K562 (cell line): ENCODE data around the gene DEGS2. TPM values are rescaled to one million over a fixed set of nuclear protein-coding genes. Genes with fewer than 3 reads are reported as not detected.

ENCODE experiments used
- ATAC-seq: fragments of 200-7000 bp; cut with Tn5 transposase; 3 replicates; pipeline ENCODE4 v1.9.1; 2020; ENCODE audit warnings: moderate library complexity
- BruUV-seq: library from RNA; stranded (reverse); fragments of 400-500 nt; replicated peaks from 2 replicates; lab custom pipeline; 2021; lab: Mats Ljungman, UMichigan
- CTCF ChIA-PET: fragments of 300-600 bp; formaldehyde crosslinking; extraction: SDS; loops from one replicate; lab custom pipeline; 2021; ENCODE audit warnings: low intra/inter-chr PET ratio; lab: Yijun Ruan, JAX
- POLR2A ChIA-PET: fragments of 300-600, 350-650 bp; sonication (Branson Sonifier 250); formaldehyde crosslinking; extraction: SDS; loops from one replicate; lab custom pipeline; 2021; ENCODE audit warnings: antibody characterized with exemption, inconsistent platforms; lab: Yijun Ruan, JAX
- DNase-seq, 4 experiments: peaks; one replicate each; pipeline versions ENCODE4 v3.0.0 to v3.0.0-alpha.2; 2011 to 2018; ENCODE audit warnings: low spot score in 3 of 4, mixed read lengths in 3 of 4; ENCODE audit errors: extremely low read depth in 1 of 4
- FAIRE-seq: peaks from 2 replicates; lab custom pipeline; 2011; peaks lifted over from hg19 to GRCh38; lab: Jason Lieb, UNC
- H2AFZ ChIP-seq: 2 replicates; pipeline ENCODE4 v1.6.0; 2011; ENCODE audit warnings: low read depth, low read length, control low read depth, inconsistent platforms
- H3K27ac ChIP-seq: fragments of 200-600 bp; 3 replicates; pipeline ENCODE4 v1.8.0; 2011; ENCODE audit warnings: low read depth, mild to moderate bottlenecking, control low read depth, inconsistent platforms, low read length, moderate library complexity, mixed read lengths; ENCODE audit errors: extremely low read depth
- H3K27me3 ChIP-seq, 2 experiments: fragments of 300-600 bp in 1 of 2; 2 replicates in 1 of 2; 3 replicates in 1 of 2; pipeline versions ENCODE4 v1.6.0 to v1.8.0; 2011; ENCODE audit warnings: inconsistent platforms in 2 of 2, low read length in 2 of 2, mild to moderate bottlenecking in 1 of 2, mixed read lengths in 1 of 2, moderate library complexity in 1 of 2; ENCODE audit not compliant: control insufficient read depth in 2 of 2, insufficient read depth in 2 of 2
- H3K36me3 ChIP-seq: fragments of 300-600 bp; 3 replicates; pipeline ENCODE4 v1.8.0; 2011; ENCODE audit warnings: mild to moderate bottlenecking, low read length, inconsistent platforms; ENCODE audit not compliant: control insufficient read depth, insufficient read depth
- H3K4me1 ChIP-seq, 2 experiments: fragments of 200-600 bp in 1 of 2; replicated peaks in 1 of 2; 2 replicates in 1 of 2; 3 replicates in 1 of 2; pipeline versions ENCODE4 v1.5.1 to v1.8.0; 2011; ENCODE audit warnings: inconsistent platforms in 2 of 2, low read length in 2 of 2, mild to moderate bottlenecking in 1 of 2, mixed read lengths in 1 of 2, moderate library complexity in 1 of 2; ENCODE audit not compliant: control insufficient read depth in 2 of 2, insufficient read depth in 2 of 2
- H3K4me2 ChIP-seq: 2 replicates; pipeline ENCODE4 v1.6.1; 2011; ENCODE audit warnings: low read length, control low read depth, inconsistent platforms, mixed read lengths; ENCODE audit not compliant: insufficient read depth
- H3K4me3 ChIP-seq: fragments of 200-600 bp; sonication (generic), shearing (Covaris generic); 2 replicates; pipeline ENCODE4 v1.5.1; 2016; ENCODE audit warnings: control low read depth, inconsistent platforms
- H3K79me2 ChIP-seq: fragments of 200-600 bp; 3 replicates; pipeline ENCODE4 v1.8.0; 2011; ENCODE audit warnings: low read length, inconsistent platforms; ENCODE audit not compliant: control insufficient read depth, insufficient read depth
- H3K9ac ChIP-seq, 2 experiments: 2 replicates each; pipeline versions ENCODE4 v1.6.0 to v1.6.1; 2011; ENCODE audit warnings: low read depth in 2 of 2, low read length in 2 of 2, control low read depth in 1 of 2, inconsistent platforms in 1 of 2, mild to moderate bottlenecking in 1 of 2, mixed read lengths in 1 of 2; ENCODE audit not compliant: insufficient read depth in 1 of 2
- H3K9me1 ChIP-seq: one replicate; pipeline ENCODE4 v1.6.0; 2011; ENCODE audit warnings: inconsistent platforms, mild to moderate bottlenecking, low read length, moderate library complexity; ENCODE audit not compliant: control insufficient read depth, insufficient read depth
- H3K9me3 ChIP-seq: replicated peaks from 2 replicates; pipeline ENCODE4 v1.5.1; 2011; ENCODE audit warnings: low read depth, low read length, inconsistent platforms; ENCODE audit not compliant: control insufficient read depth, insufficient read depth
- H4K20me1 ChIP-seq: replicated peaks from 2 replicates; pipeline ENCODE4 v1.6.1; 2011; ENCODE audit warnings: low read length, inconsistent platforms, mixed read lengths; ENCODE audit not compliant: control insufficient read depth, insufficient read depth
- BCOR ChIP-seq: fragments of 450-650 bp; IDR thresholded peaks from 2 replicates; pipeline ENCODE4 v1.6.1; 2016
- GABPB2 ChIP-seq: fragments of 250-450 bp; sonication (Bioruptor Pico); conservative IDR thresholded peaks from 2 replicates; pipeline ENCODE4 v1.5.1; 2021; ENCODE audit warnings: mild to moderate bottlenecking
- ILF3 ChIP-seq: fragments of 450-650 bp; IDR thresholded peaks from 2 replicates; pipeline ENCODE4 v1.6.1; 2018; ENCODE audit warnings: antibody characterized with exemption, mild to moderate bottlenecking, moderate library complexity, borderline replicate concordance
- SRF ChIP-seq, 2 experiments: fragments of 250-450, 450-650 bp in 1 of 2; sonication (Bioruptor Pico) in 1 of 2; sonication (generic) in 1 of 2; formaldehyde crosslinking; IDR thresholded peaks; 2 replicates each; pipeline versions ENCODE4 v1.5.0 to v1.5.1; 2020 to 2022; ENCODE audit warnings: mild to moderate bottlenecking in 1 of 2, missing genetic modification reagents in 1 of 2
- ZNF24 ChIP-seq: fragments of 450-650 bp; IDR thresholded peaks from 2 replicates; pipeline ENCODE4 v1.6.1; 2016
- WGBS: fragments of 100-300 bp; shearing (Covaris generic); methylation state at CpG from one replicate; pipeline ENCODE4 v1.1.6; 2016; ENCODE audit warnings: low coverage, mixed read lengths; ENCODE audit not compliant: insufficient coverage; ENCODE audit errors: missing lambda C conversion rate; 5-methylcytosine and 5-hydroxymethylcytosine counted together
- in situ Hi-C: fragments of 300-500 bp; cut with MboI; formaldehyde crosslinking; loops from 4 replicates; pipeline ENCODE4 v1.15.0; 2018; ENCODE audit warnings: inconsistent platforms, mixed read lengths
- intact Hi-C: fragments of 100-400 bp; cut with micrococcal nuclease; formaldehyde crosslinking; loops from 2 replicates; pipeline ENCODE4 v1.14.2; 2022
- polyA plus RNA-seq, 8 experiments: library from polyadenylated mRNA; depleted of rRNA in 4 of 8; stranded (reverse) in 5 of 8; unstranded in 3 of 8; fragments of >200 nt; fragmentation: Nextera tagmentation in 2 of 8; fragmentation: Illumina TruSeq in 1 of 8; extraction: Ambion mirVana in 2 of 8; extraction: Trizol in 1 of 8; gene quantifications; 2 replicates each; pipeline versions ENCODE4 v1.2.1 to v1.2.3, GENCODE V29; 2011 to 2014; ENCODE audit warnings: inconsistent platforms in 1 of 8, missing spikeins in 1 of 8
- total RNA-seq, 7 experiments: library from RNA; depleted of rRNA in 6 of 7; stranded (reverse); fragments of >200 nt in 6 of 7; fragmentation: Illumina TruSeq in 2 of 7; extraction: Trizol in 2 of 7; gene quantifications; 2 replicates each; pipeline versions ENCODE4 v1.2.1 to v1.2.3, GENCODE V29; 2011 to 2021; ENCODE audit warnings: low replicate concordance in 1 of 7
- TF ChIP-seq, protein P1 (sequence below): fragments of 250-450 bp; sonication (Bioruptor Pico); IDR thresholded peaks from 2 replicates; pipeline ENCODE4 v1.5.0; 2020; ENCODE audit warnings: mild to moderate bottlenecking, borderline replicate concordance
- TF ChIP-seq, protein P2 (sequence below): fragments of 450-650 bp; formaldehyde crosslinking; conservative IDR thresholded peaks from 2 replicates; pipeline ENCODE4 v1.4.0; 2022; ENCODE audit warnings: mild to moderate bottlenecking, missing genetic modification characterization
- TF ChIP-seq, protein P3 (sequence below), 2 experiments: fragments of 450-650 bp; conservative IDR thresholded peaks; 2 replicates each; pipeline ENCODE4 v1.6.1; 2017; ENCODE audit warnings: mild to moderate bottlenecking in 2 of 2, moderate library complexity in 2 of 2

Gene DEGS2
- total and polyA plus RNA-seq, 9 of the 15 experiments (the other 6 are each of a cell fraction or from before 2014, with no cell fraction given) = 0.22 to 2.9 (median 0.70) TPM

DNA sequence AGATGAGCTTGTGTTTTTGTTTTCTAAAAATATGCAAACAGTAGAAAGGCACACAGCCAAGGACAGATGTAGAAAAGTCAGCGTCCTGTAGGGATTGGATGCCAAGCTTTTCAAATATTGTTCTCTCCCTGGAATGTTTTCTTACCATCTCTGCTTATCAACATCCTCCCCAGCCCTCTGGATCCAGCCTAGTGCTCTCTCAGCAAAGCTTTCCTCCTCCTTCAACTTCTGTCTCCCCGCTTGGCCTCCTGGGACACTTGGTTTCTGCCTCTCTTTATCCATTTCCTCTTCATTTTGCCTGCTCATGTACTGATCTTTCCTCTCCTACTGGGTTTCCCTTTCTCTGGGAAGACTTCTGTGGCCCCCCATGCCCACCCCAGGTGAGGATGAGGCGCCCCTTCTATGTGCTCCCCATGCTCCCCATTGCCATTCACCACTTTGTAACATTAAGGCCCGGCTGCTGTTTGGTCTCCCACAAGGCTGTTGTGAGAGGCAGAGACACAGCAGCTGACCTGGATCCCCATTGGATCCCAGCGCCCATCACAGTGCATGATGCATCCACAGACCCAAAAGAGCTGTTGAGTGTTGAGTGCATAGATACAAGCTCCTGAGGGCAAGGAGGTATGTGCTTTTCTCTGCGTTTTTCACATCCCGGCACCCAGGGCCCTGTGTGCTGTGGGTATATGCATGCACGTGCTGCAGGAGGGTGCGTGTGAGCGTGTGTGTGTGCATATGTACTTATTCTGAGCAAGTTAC is 56.0 kb downstream of the DEGS2 start:
- POLR2A ChIA-PET = interaction anchor here (0.6 to 1.8 kb wide), 2 partner anchors 10 to 11 kb away, joined by 4 read pairs; no protein-coding TSS in a partner anchor
- H4K20me1 ChIP-seq = no peaks in the 10 kb centered on the region; the same call in 1 of the 2 replicates
- no peak overlapping the region for H3K9ac ChIP-seq
- intact Hi-C loops = no loop called here
- no peak for ATAC-seq
- no TSS peak for BruUV-seq
- no peak overlapping the region for H3K27ac ChIP-seq
- CTCF ChIA-PET = no interaction called here
- in situ Hi-C loops = no loop called here
- H3K4me2 ChIP-seq = no peak overlapping the region
- H3K36me3 ChIP-seq = peaks cover 6% of the 10 kb centered on the region; the same call in 1 of the 3 replicates
- no peaks in the 10 kb centered on the region for H3K27me3 ChIP-seq
- H3K79me2 ChIP-seq = no peaks in the 10 kb centered on the region
- no peak overlapping the region for H2AFZ ChIP-seq
- H3K4me3 ChIP-seq = no peak overlapping the region
- no peaks in the 10 kb centered on the region for H3K9me1 ChIP-seq
- 69% methylated on average over 9 of the region's 10 CpGs for WGBS
- H3K9me3 ChIP-seq = no peaks in the 10 kb centered on the region
- no peak for FAIRE-seq
- peaks cover 13 to 15% of the 10 kb centered on the region in 2 experiments; a peak in 4 of 5 replicates for H3K4me1 ChIP-seq
- DNase-seq = no peak
- TF ChIP-seq SRF (CRISPR knock-in tag; IDR thresholded peaks at IDR 0.05) = no peak
- TF ChIP-seq, protein P1, sequence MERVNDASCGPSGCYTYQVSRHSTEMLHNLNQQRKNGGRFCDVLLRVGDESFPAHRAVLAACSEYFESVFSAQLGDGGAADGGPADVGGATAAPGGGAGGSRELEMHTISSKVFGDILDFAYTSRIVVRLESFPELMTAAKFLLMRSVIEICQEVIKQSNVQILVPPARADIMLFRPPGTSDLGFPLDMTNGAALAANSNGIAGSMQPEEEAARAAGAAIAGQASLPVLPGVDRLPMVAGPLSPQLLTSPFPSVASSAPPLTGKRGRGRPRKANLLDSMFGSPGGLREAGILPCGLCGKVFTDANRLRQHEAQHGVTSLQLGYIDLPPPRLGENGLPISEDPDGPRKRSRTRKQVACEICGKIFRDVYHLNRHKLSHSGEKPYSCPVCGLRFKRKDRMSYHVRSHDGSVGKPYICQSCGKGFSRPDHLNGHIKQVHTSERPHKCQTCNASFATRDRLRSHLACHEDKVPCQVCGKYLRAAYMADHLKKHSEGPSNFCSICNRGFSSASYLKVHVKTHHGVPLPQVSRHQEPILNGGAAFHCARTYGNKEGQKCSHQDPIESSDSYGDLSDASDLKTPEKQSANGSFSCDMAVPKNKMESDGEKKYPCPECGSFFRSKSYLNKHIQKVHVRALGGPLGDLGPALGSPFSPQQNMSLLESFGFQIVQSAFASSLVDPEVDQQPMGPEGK (CRISPR knock-in tag) = no peak
- TF ChIP-seq, protein P2, sequence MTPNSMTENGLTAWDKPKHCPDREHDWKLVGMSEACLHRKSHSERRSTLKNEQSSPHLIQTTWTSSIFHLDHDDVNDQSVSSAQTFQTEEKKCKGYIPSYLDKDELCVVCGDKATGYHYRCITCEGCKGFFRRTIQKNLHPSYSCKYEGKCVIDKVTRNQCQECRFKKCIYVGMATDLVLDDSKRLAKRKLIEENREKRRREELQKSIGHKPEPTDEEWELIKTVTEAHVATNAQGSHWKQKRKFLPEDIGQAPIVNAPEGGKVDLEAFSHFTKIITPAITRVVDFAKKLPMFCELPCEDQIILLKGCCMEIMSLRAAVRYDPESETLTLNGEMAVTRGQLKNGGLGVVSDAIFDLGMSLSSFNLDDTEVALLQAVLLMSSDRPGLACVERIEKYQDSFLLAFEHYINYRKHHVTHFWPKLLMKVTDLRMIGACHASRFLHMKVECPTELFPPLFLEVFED (CRISPR knock-in tag) = no peak
- no peak for TF ChIP-seq GABPB2 (CRISPR knock-in tag)
- no peak for TF ChIP-seq BCOR
- TF ChIP-seq, protein P3, sequence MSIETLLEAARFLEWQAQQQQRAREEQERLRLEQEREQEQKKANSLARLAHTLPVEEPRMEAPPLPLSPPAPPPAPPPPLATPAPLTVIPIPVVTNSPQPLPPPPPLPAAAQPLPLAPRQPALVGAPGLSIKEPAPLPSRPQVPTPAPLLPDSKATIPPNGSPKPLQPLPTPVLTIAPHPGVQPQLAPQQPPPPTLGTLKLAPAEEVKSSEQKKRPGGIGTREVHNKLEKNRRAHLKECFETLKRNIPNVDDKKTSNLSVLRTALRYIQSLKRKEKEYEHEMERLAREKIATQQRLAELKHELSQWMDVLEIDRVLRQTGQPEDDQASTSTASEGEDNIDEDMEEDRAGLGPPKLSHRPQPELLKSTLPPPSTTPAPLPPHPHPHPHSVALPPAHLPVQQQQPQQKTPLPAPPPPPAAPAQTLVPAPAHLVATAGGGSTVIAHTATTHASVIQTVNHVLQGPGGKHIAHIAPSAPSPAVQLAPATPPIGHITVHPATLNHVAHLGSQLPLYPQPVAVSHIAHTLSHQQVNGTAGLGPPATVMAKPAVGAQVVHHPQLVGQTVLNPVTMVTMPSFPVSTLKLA (conservative IDR thresholded peaks at IDR 0.05) = no peak
- no peak for TF ChIP-seq ILF3
- TF ChIP-seq ZNF24 = no peak
